ENCODE results near the gene C8A. TPM values are rescaled to one million over a fixed set of nuclear protein-coding genes. Genes with fewer than 3 reads are reported as not detected.

The C8A gene
- total RNA-seq, 2 donors from 2014 or later: not detected

DNA sequence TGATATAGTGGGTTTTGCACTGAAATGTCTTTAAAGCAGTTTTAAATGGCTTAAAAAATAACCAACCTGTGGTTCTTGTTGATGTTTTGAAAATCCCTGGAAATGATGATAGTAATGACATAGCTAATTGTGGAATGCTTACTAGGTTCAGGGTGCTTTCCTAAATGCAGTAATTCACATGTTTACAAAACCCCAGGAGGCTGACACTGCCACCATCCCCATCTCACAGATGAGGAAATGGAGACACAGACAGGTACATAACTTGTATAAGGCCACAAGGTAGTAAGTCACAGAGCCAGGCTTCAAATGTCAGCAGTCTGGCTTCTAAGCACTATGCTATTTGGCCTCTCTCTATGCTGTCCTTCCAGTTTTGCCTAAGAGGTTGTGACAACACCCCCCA, 70.6 kb downstream of the C8A start:
- Mint-ChIP-seq H3K27ac (no peak overlapping the region), H3K27me3 (ENCODE audit: insufficient read depth) (peaks cover 5% of the 10 kb centered on the region), H3K36me3 (ENCODE audit: low read depth) (no peaks in the 10 kb centered on the region), H3K9me3 (peaks cover 13% of the 10 kb centered on the region), H3K4me3 (no peak overlapping the region), H3K4me1 (peaks cover 49% of the 10 kb centered on the region)
- H3K36me3 ChIP-seq (ENCODE audit: control insufficient read depth, insufficient read depth, low read length): no peaks in the 10 kb centered on the region
- TF ChIP-seq, protein P1, sequence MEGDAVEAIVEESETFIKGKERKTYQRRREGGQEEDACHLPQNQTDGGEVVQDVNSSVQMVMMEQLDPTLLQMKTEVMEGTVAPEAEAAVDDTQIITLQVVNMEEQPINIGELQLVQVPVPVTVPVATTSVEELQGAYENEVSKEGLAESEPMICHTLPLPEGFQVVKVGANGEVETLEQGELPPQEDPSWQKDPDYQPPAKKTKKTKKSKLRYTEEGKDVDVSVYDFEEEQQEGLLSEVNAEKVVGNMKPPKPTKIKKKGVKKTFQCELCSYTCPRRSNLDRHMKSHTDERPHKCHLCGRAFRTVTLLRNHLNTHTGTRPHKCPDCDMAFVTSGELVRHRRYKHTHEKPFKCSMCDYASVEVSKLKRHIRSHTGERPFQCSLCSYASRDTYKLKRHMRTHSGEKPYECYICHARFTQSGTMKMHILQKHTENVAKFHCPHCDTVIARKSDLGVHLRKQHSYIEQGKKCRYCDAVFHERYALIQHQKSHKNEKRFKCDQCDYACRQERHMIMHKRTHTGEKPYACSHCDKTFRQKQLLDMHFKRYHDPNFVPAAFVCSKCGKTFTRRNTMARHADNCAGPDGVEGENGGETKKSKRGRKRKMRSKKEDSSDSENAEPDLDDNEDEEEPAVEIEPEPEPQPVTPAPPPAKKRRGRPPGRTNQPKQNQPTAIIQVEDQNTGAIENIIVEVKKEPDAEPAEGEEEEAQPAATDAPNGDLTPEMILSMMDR (conservative IDR thresholded peaks at IDR 0.05): no peak
- no peak overlapping the region for H3K4me3 ChIP-seq (ENCODE audit: low read length)
- H3K27ac ChIP-seq (ENCODE audit: low read depth, low read length): no peak overlapping the region
- no peak for DNase-seq
- H3K9ac ChIP-seq (ENCODE audit: extremely low read depth, low read length, poor library complexity, severe bottlenecking): no peak overlapping the region
- H3K9me3 ChIP-seq (ENCODE audit: control insufficient read depth, low read length): peaks cover 9% of the 10 kb centered on the region
- no peaks in the 10 kb centered on the region for H3K27me3 ChIP-seq (ENCODE audit: control insufficient read depth, insufficient read depth, low read length, poor library complexity, severe bottlenecking)
- H3K4me1 ChIP-seq (ENCODE audit: control insufficient read depth, insufficient read depth, low read length): peaks cover 9% of the 10 kb centered on the region

DNA sequence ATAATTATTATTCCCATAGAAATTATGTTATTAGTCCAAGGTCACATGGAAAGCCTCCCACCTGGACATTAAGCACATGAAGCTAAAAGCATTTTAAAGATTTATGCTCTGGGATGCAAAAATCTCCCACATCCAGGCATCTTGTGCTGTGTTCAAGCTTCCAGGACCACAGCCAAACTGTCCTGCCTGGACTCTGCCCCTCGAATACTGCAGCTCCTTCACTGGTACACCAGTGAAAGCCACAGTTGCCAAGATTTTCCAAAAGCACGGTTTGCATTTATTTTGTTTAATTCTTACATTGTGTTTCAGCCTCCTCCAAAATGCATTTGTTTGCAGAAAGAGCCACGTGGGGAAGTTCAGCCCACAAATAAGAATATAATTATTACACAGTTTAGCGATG, 72.6 kb downstream of the C8A start:
- Histone ChIP-seq H3K4me3 (ENCODE audit: low read length) (no peak overlapping the region), H3K9ac (ENCODE audit: extremely low read depth, low read length, poor library complexity, severe bottlenecking) (no peak overlapping the region), H3K27ac (ENCODE audit: low read depth, low read length) (no peak overlapping the region), H3K27me3 (ENCODE audit: control insufficient read depth, insufficient read depth, low read length, poor library complexity, severe bottlenecking) (peaks cover under 1% of the 10 kb centered on the region), H3K9me3 (ENCODE audit: control insufficient read depth, low read length) (peaks cover 7% of the 10 kb centered on the region), H3K36me3 (ENCODE audit: control insufficient read depth, insufficient read depth, low read length) (no peaks in the 10 kb centered on the region), H3K4me1 (ENCODE audit: control insufficient read depth, insufficient read depth, low read length) (peaks cover 17% of the 10 kb centered on the region)
- Mint-ChIP-seq H3K4me1 (peaks cover 45% of the 10 kb centered on the region), H3K4me3 (no peak overlapping the region), H3K27ac (no peak overlapping the region), H3K9me3 (peaks cover 13% of the 10 kb centered on the region), H3K27me3 (ENCODE audit: insufficient read depth) (peaks cover 10% of the 10 kb centered on the region), H3K36me3 (ENCODE audit: low read depth) (no peaks in the 10 kb centered on the region)
- no peak for DNase-seq
- WGBS, 2 experiments (ENCODE audit: insufficient coverage in 1 of 2, insufficient read length in 1 of 2): 94 to 98% methylated on average over 4 of the region's 4 CpGs
- TF ChIP-seq, protein P1 (conservative IDR thresholded peaks at IDR 0.05): no peak

DNA sequence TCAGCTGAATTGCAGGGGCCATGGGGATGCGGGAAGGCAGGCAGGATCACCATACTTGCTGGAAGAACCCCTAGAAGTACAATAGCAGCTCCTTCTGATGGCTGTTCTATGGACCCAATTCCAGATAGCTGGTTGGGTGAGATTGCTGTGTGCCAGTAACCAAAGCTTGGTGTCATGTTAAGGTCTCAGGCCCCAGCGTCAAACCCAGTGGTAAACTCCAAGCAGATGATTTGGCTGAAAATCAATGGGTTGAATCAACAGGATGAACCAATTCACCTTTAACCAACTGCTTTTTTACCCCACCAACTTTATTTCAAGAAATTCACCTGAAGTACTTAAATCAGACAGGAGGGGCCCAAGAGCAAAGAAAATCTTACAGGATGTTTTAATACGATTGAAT, 73.4 kb downstream of the C8A start:
- TF ChIP-seq, protein P1 (conservative IDR thresholded peaks at IDR 0.05): no peak
- Mint-ChIP-seq H3K4me1 (peaks cover 45% of the 10 kb centered on the region), H3K27ac (no peak overlapping the region), H3K36me3 (ENCODE audit: low read depth) (no peaks in the 10 kb centered on the region), H3K27me3 (ENCODE audit: insufficient read depth) (peaks cover 18% of the 10 kb centered on the region), H3K9me3 (peaks cover 9% of the 10 kb centered on the region), H3K4me3 (no peak overlapping the region)
- no peak overlapping the region for H3K27ac ChIP-seq (ENCODE audit: low read depth, low read length)
- no peak overlapping the region for H3K4me3 ChIP-seq (ENCODE audit: low read length)
- 94 to 100% methylated on average over 1 to 3 of the region's 3 CpGs for WGBS, 2 experiments (ENCODE audit: insufficient coverage in 1 of 2, insufficient read length in 1 of 2)
- H3K27me3 ChIP-seq (ENCODE audit: control insufficient read depth, insufficient read depth, low read length, poor library complexity, severe bottlenecking): peaks cover 9% of the 10 kb centered on the region
- no peaks in the 10 kb centered on the region for H3K36me3 ChIP-seq (ENCODE audit: control insufficient read depth, insufficient read depth, low read length)
- no peaks in the 10 kb centered on the region for H3K9me3 ChIP-seq (ENCODE audit: control insufficient read depth, low read length)
- no peak for DNase-seq
- peaks cover 17% of the 10 kb centered on the region for H3K4me1 ChIP-seq (ENCODE audit: control insufficient read depth, insufficient read depth, low read length)
- no peak overlapping the region for H3K9ac ChIP-seq (ENCODE audit: extremely low read depth, low read length, poor library complexity, severe bottlenecking)

All from endodermal cell (in vitro differentiated cells).